Astrocyte of the spinal cord (primary cell): Measurements from ENCODE around the gene SLC22A3.

ENCODE experiments used
- DNase-seq: peaks from one replicate; pipeline ENCODE4 v3.0.0; 2011; ENCODE audit warnings: low read depth, low spot score
- H3K4me3 ChIP-seq: 2 replicates; pipeline ENCODE4 v1.5.1; 2011; ENCODE audit warnings: low read depth, mild to moderate bottlenecking, low read length, moderate library complexity
- CTCF ChIP-seq: IDR thresholded peaks from 2 replicates; pipeline ENCODE4 v1.5.1; 2012; ENCODE audit warnings: low read depth, mild to moderate bottlenecking, low read length, inconsistent platforms
- in situ Hi-C: cut with HindIII; loops from 2 replicates; pipeline ENCODE4 v1.10.0; 2017; ENCODE audit warnings: low sequenced_read_pairs

Gene SLC22A3

DNA sequence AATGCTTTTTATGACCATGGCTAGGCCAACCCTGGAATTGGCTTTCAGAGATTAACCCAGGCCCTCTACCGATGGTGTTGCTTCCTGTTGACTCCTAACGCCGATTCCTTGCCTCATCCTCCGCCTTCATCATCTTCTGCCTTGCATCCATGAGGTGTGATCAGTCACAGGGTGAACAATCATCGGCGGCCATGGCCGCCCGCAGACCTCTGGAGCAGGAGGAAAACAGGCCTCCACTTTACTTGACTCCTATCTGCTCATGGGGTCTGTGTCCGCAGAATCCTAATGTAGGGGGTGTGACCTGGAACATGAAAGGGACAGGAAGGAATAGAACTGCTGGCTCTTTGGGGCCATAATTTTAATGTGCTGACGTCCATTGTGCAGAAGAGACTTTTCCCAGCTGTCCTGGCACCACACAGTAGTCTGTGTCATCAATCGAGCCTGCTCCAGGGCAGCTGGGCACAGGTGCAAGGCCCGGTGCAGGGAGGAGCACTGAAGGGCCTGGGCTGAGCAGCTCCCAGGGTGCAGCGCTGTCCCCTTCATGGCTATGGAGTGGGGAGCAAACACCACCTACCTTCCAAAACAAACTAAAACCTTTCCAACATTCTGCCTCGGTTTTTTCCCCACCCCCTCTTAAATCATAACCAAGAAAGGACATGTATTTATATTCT lies 8.0 kb downstream of the SLC22A3 start:
- H3K4me3 ChIP-seq, result no peak overlapping the region
- TF ChIP-seq CTCF, result no peak
- DNase-seq, result no peak
- in situ Hi-C loops, result no loop called here

- in situ Hi-C loops, result no loop called here
- TF ChIP-seq CTCF, result no peak
- no peak overlapping the region for H3K4me3 ChIP-seq
- DNase-seq, result no peak
Observed at GRCh38 chr6:160357088-160357487, 8.9 kb downstream of the SLC22A3 start.

DNA sequence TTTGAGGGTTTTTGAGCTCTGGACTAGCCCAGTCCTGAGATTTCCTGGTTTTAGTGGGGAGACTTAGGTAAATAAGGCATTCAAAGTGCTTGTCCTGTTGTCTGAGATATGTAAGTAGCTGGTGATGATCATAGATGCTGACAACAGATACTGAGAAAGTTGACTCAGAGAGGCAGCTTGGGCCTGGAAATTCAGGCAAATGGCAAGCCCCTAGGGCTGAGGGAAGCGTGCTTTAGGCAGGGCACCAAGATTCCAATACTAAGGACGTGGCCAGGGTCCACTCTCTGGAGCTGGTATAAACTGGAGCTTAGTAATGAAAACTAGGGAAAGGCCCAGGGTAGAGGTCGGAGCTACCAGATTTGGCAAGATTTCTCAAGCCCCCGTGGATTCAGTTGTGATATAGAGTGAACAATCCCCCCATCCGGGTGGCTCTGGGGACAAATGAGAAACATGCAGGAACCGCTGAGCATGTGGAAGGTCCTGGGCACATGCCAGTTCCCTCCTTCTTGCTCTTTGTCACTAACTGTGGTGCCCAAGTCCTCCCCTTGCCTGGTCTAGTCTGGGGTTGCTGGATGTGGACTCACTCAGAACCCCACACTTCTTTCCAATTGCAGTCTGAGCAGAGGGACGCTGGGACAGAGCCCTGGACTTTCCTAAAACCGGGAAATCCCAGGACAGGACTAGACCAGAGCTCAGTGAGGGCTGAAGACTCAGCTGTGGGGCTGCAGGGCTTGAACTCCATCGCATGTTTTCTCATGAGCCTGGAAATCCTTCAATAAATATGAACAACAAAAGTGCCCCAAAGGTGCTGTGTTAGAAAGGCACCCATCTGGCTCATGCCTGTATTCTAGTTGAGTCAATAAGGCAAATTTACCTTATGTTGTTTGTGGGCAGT lies 10.3 kb downstream of the SLC22A3 start:
- in situ Hi-C loops, result no loop called here
- no peak for TF ChIP-seq CTCF

DNA sequence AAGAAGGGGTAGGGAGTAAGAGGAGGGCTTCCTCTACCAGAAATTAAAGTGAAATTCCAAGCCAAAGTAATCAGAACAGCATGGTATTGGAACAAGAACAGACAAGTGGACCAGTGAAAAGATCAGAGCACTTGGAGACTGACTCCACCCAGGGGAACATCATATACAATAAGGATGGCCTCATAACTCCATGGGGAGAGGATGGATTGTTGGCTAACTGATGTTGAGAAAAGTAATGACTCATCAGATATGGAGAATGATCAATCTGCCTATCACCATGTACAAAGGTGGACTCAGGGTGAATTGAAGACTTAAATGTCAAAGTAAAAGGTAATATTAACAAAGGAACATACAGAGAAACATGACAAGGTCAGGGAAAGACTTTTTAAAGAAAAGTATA lies 12.8 kb downstream of the SLC22A3 start:
- no peak overlapping the region for H3K4me3 ChIP-seq
- no peak for DNase-seq
- in situ Hi-C loops, result no loop called here
- TF ChIP-seq CTCF, result no peak

More for the DNA sequence above, 10.3 kb downstream of the SLC22A3 start:
- no peak overlapping the region for H3K4me3 ChIP-seq
- no peak for DNase-seq

GRCh38 chr6:160362556-160362955 lies 14.4 kb downstream of the SLC22A3 start:
- in situ Hi-C loops, result no loop called here
- DNase-seq, result no peak
- no peak overlapping the region for H3K4me3 ChIP-seq
- TF ChIP-seq CTCF, result no peak

DNA sequence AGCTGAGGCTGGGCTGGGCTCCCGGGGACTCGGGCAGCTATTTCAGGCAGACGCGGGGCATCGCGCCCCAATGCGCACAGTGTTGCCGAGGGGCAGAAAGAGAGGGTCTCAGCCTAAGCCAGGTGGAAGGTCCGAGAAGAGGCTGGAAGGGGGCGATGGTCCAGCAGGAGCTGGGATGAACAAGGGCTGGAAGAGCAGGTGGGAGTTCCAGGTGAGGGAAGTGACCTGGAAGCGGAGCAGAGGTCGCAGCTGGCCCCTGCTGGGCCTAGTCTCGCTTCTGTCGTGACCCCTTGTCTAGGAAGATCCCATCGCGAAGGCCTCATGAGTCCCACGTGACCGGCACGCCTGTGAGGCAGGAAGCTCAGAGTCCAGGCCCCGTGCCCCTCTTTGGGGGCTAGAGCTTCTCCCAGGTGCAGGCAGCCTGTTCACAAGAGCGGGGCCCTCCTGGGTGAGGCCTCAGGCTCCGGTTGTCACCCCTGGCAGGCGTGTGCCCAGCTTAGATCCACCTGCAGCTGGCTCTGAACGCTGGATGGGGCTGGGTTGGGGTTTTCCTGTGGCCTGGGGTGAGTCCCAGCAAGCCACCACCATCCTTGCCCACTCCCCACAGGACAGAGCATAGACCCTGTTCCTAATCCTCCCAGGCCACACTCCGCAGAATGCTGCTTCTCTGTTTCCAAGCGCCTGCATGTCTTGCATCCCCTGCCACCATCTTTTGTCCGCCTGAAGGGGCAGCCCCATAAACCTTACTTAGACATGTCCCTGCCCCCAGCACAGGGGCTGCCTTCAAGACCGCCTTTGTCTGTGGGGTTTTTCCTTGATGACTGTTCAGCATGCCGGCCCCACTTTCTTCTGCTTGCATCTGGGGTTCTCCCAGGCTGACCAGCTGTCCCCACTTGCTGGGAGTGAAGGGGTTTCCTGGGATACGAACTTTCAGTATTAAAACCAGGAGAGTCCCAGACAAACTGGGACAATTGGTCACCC lies 15.1 kb downstream of the SLC22A3 start:
- no peak for TF ChIP-seq CTCF
- DNase-seq, result no peak
- no peak overlapping the region for H3K4me3 ChIP-seq
- in situ Hi-C loops, result no loop called here
